ENCODE data around the gene STAP1.

GRCh38 chr4:67533112-67533511, 25.4 kb upstream of the STAP1 start:
- TF ChIP-seq TCF4 (CRISPR knock-in tag; IDR thresholded peaks at IDR 0.05; ENCODE audit: borderline replicate concordance) (no peak), ZFP3 (CRISPR knock-in tag; IDR thresholded peaks at IDR 0.05) (no peak), TOX (CRISPR knock-in tag; IDR thresholded peaks at IDR 0.05; ENCODE audit: borderline replicate concordance) (no peak), PPARA (CRISPR knock-in tag; IDR thresholded peaks at IDR 0.05; ENCODE audit: borderline replicate concordance) (no peak), ARNTL (CRISPR knock-in tag; IDR thresholded peaks at IDR 0.05; ENCODE audit: borderline replicate concordance, low read depth) (no peak), TSHZ2 (CRISPR knock-in tag; IDR thresholded peaks at IDR 0.05) (no peak), CREB5 (CRISPR knock-in tag; IDR thresholded peaks at IDR 0.05; ENCODE audit: low read depth) (no peak), BACH2 (CRISPR knock-in tag; IDR thresholded peaks at IDR 0.05; ENCODE audit: borderline replicate concordance) (no peak), ZFP30 (CRISPR knock-in tag; IDR thresholded peaks at IDR 0.05) (no peak), POU6F1 (CRISPR knock-in tag; IDR thresholded peaks at IDR 0.05; ENCODE audit: borderline replicate concordance, low read depth) (no peak), ESRRG (CRISPR knock-in tag; IDR thresholded peaks at IDR 0.05) (no peak), RARB (CRISPR knock-in tag; IDR thresholded peaks at IDR 0.05) (no peak), ZNF70 (CRISPR knock-in tag; IDR thresholded peaks at IDR 0.05) (no peak)
- TF ChIP-seq, protein P1, sequence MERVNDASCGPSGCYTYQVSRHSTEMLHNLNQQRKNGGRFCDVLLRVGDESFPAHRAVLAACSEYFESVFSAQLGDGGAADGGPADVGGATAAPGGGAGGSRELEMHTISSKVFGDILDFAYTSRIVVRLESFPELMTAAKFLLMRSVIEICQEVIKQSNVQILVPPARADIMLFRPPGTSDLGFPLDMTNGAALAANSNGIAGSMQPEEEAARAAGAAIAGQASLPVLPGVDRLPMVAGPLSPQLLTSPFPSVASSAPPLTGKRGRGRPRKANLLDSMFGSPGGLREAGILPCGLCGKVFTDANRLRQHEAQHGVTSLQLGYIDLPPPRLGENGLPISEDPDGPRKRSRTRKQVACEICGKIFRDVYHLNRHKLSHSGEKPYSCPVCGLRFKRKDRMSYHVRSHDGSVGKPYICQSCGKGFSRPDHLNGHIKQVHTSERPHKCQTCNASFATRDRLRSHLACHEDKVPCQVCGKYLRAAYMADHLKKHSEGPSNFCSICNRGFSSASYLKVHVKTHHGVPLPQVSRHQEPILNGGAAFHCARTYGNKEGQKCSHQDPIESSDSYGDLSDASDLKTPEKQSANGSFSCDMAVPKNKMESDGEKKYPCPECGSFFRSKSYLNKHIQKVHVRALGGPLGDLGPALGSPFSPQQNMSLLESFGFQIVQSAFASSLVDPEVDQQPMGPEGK (CRISPR knock-in tag; IDR thresholded peaks at IDR 0.05; ENCODE audit: borderline replicate concordance), result no peak

Measured in SK-N-SH treated with all-trans-retinoic acid at 6 μM for 48 hours (cell line).